Peyer's patch (tissue), 4 donors: ENCODE measurements around the gene FAM89A. TPM values are rescaled to one million over a fixed set of nuclear protein-coding genes. Genes with fewer than 3 reads are reported as not detected.
"Not testable (repeated sequence)": the region's sequence is repeated elsewhere in the genome, so short reads cannot be mapped to it uniquely, and the experiment has no call there.

Experiments used
- DNase-seq, 3 donors: peaks; one replicate each; pipeline ENCODE4 v3.0.0-alpha.2; 2017 to 2019
- H3K27ac ChIP-seq, 4 donors: fragments of 200-600 bp; sonication (generic); one replicate each; pipeline ENCODE4 v1.5.1; 2016 to 2019
- H3K27me3 ChIP-seq, 2 donors: fragments of 200-600 bp; sonication (generic); one replicate each; pipeline ENCODE4 v1.5.1; 2019
- H3K36me3 ChIP-seq, 3 donors: fragments of 200-600 bp; sonication (generic); one replicate each; pipeline ENCODE4 v1.5.1; 2016 to 2019
- H3K4me1 ChIP-seq, 4 donors: fragments of 200-600 bp; sonication (generic); one replicate each; pipeline ENCODE4 v1.5.1; 2016 to 2019
- H3K4me3 ChIP-seq, 4 donors: fragments of 200-600 bp; sonication (generic); 1 replicate in 3 of 4; 2 replicates in 1 of 4; pipeline ENCODE4 v1.5.1; 2016 to 2019; ENCODE audit warnings: mild to moderate bottlenecking in 1 of 4
- H3K9me3 ChIP-seq, 4 donors: fragments of 200-600 bp; sonication (generic); one replicate each; pipeline ENCODE4 v1.5.1; 2016 to 2019; ENCODE audit warnings: mild to moderate bottlenecking in 1 of 4
- CTCF ChIP-seq, 6 experiments: fragments of 450-650 bp in 4 of 6; fragments of 200-600 bp in 2 of 6; sonication (generic) in 1 of 6; IDR thresholded peaks; one replicate each; pipeline ENCODE4 v1.5.1; 2017 to 2019; ENCODE audit warnings: antibody characterized with exemption in 6 of 6, mild to moderate bottlenecking in 3 of 6, moderate library complexity in 1 of 6
- POLR2A ChIP-seq, 2 donors: fragments of 450-650 bp; IDR thresholded peaks; one replicate each; pipeline ENCODE4 v1.5.1; 2017; ENCODE audit warnings: antibody characterized with exemption in 2 of 2, mild to moderate bottlenecking in 2 of 2, moderate library complexity in 2 of 2
- total RNA-seq, 4 donors: library from RNA; depleted of rRNA; stranded (reverse); fragments of >200 nt; gene quantifications; one replicate each; pipeline ENCODE4 v1.1.0, GENCODE V29; 2016

FAM89A gene
- total RNA-seq, 4 donors from 2014 or later: 0.94 to 3.0 (median 1.6) TPM; not detected in 1

- Histone ChIP-seq H3K4me1 (no peaks in the 10 kb centered on the region), H3K27ac (no peak overlapping the region)
- TF ChIP-seq CTCF (IDR thresholded peaks at IDR 0.05) (no peak), POLR2A (IDR thresholded peaks at IDR 0.05) (no peak)
Observed at GRCh38 chr1:231026576-231026975, 13.5 kb downstream of the FAM89A start.

GRCh38 chr1:231023150-231023549, 16.9 kb downstream of the FAM89A start:
- TF ChIP-seq CTCF (IDR thresholded peaks at IDR 0.05) (no peak), POLR2A (IDR thresholded peaks at IDR 0.05) (no peak)
- Histone ChIP-seq H3K27ac (no peak overlapping the region), H3K4me1 (no peaks in the 10 kb centered on the region), H3K27me3 (no peaks in the 10 kb centered on the region), H3K9me3 (no peaks in the 10 kb centered on the region), H3K36me3 (no peaks in the 10 kb centered on the region), H3K4me3 (no peak overlapping the region)
- DNase-seq: no peak

More at GRCh38 chr1:231026576-231026975, 13.5 kb downstream of the FAM89A start:
- H3K36me3 ChIP-seq: no peaks in the 10 kb centered on the region
- H3K9me3 ChIP-seq: no peaks in the 10 kb centered on the region
- no peak for DNase-seq
- no peak overlapping the region for H3K4me3 ChIP-seq
- no peaks in the 10 kb centered on the region for H3K27me3 ChIP-seq

- H3K9me3 ChIP-seq, H3K4me1 ChIP-seq, H3K27me3 ChIP-seq, DNase-seq, H3K27ac ChIP-seq, H3K36me3 ChIP-seq, H3K4me3 ChIP-seq: not testable (repeated sequence)
Observed at GRCh38 chr1:231022543-231022942, 17.5 kb downstream of the FAM89A start.

- no peak for TF ChIP-seq POLR2A (IDR thresholded peaks at IDR 0.05)
- no peak for TF ChIP-seq CTCF (IDR thresholded peaks at IDR 0.05)
- Histone ChIP-seq H3K9me3 (no peaks in the 10 kb centered on the region), H3K27ac (no peak overlapping the region), H3K27me3 (no peaks in the 10 kb centered on the region), H3K4me1 (no peaks in the 10 kb centered on the region), H3K36me3 (no peaks in the 10 kb centered on the region), H3K4me3 (no peak overlapping the region)
- no peak for DNase-seq
Observed at GRCh38 chr1:231021540-231022031, 18.5 kb downstream of the FAM89A start.

GRCh38 chr1:231020816-231021215, 19.2 kb downstream of the FAM89A start:
- no peak overlapping the region for H3K4me3 ChIP-seq
- H3K27me3 ChIP-seq: no peaks in the 10 kb centered on the region
- TF ChIP-seq POLR2A (IDR thresholded peaks at IDR 0.05) (no peak), CTCF (IDR thresholded peaks at IDR 0.05) (no peak)
- no peaks in the 10 kb centered on the region for H3K36me3 ChIP-seq
- H3K27ac ChIP-seq: peak overlapping the region in 1 of 4 donors; percentile 62
- H3K9me3 ChIP-seq: no peaks in the 10 kb centered on the region
- DNase-seq: no peak
- H3K4me1 ChIP-seq: no peaks in the 10 kb centered on the region

- Histone ChIP-seq H3K9me3 (no peaks in the 10 kb centered on the region), H3K4me3 (no peak overlapping the region), H3K4me1 (no peaks in the 10 kb centered on the region), H3K27ac (peak overlapping the region in 1 of 4 donors; percentile 62), H3K36me3 (no peaks in the 10 kb centered on the region), H3K27me3 (no peaks in the 10 kb centered on the region)
- peak in 1 of 6 experiments; percentile 16 for TF ChIP-seq CTCF (IDR thresholded peaks at IDR 0.05)
- TF ChIP-seq POLR2A (IDR thresholded peaks at IDR 0.05): no peak
- no peak for DNase-seq
Observed at GRCh38 chr1:231020139-231020601, 19.9 kb downstream of the FAM89A start.
